ENCODE results near the gene TAB3.

Gene TAB3

GRCh38 chrX:30830326-30830943, 58.6 kb downstream of the TAB3 start:
- Histone ChIP-seq H3K9ac (ENCODE audit: low read length) (no peak overlapping the region), H3K9me2 (replicated peaks; ENCODE audit: insufficient read depth, low read length) (no peaks in the 10 kb centered on the region), H4K20me1 (ENCODE audit: low read depth, low read length) (no peaks in the 10 kb centered on the region), H3K9me3 (ENCODE audit: insufficient read depth, low read length) (no peaks in the 10 kb centered on the region), H3K4me2 (ENCODE audit: low read depth, low read length, poor library complexity, severe bottlenecking) (no peak overlapping the region), H3K36me3 (ENCODE audit: low read length) (no peaks in the 10 kb centered on the region), H2AFZ (ENCODE audit: low read depth, low read length, severe bottlenecking) (no peak overlapping the region), H3F3A (ENCODE audit: insufficient read depth) (no peaks in the 10 kb centered on the region), H3K4me3 (ENCODE audit: insufficient read depth, low read length, poor library complexity, severe bottlenecking) (no peak overlapping the region), H3K27me3 (ENCODE audit: low read length) (no peaks in the 10 kb centered on the region), H3K79me2 (ENCODE audit: insufficient read depth, low read length) (no peaks in the 10 kb centered on the region), H3K27ac (ENCODE audit: low read depth, low read length) (no peak overlapping the region)
- no peak for TF ChIP-seq CTCF (IDR thresholded peaks at IDR 0.05; ENCODE audit: insufficient read depth, low read length, poor library complexity, severe bottlenecking)
- TF ChIP-seq EZH2phosphoT487 (conservative IDR thresholded peaks at IDR 0.05; ENCODE audit: low read length), result no peak

- H3K79me2 ChIP-seq (ENCODE audit: insufficient read depth, low read length), result no peaks in the 10 kb centered on the region
These were observed 64.8 kb downstream of the TAB3 start for GRCh38 chrX:30824275-30824674.

GRCh38 chrX:30822764-30823163, 66.3 kb downstream of the TAB3 start:
- H3K4me3 ChIP-seq (ENCODE audit: insufficient read depth, low read length, poor library complexity, severe bottlenecking), result no peak overlapping the region
- H3K79me2 ChIP-seq (ENCODE audit: insufficient read depth, low read length), result no peaks in the 10 kb centered on the region
- no peaks in the 10 kb centered on the region for H3K36me3 ChIP-seq (ENCODE audit: low read length)
- no peaks in the 10 kb centered on the region for H3K9me3 ChIP-seq (ENCODE audit: insufficient read depth, low read length)
- H2AFZ ChIP-seq (ENCODE audit: low read depth, low read length, severe bottlenecking), result peak overlapping the region; percentile 45
- no peak overlapping the region for H3K27ac ChIP-seq (ENCODE audit: low read depth, low read length)
- H3K4me2 ChIP-seq (ENCODE audit: low read depth, low read length, poor library complexity, severe bottlenecking), result no peak overlapping the region
- H3K9ac ChIP-seq (ENCODE audit: low read length), result no peak overlapping the region
- no peaks in the 10 kb centered on the region for H4K20me1 ChIP-seq (ENCODE audit: low read depth, low read length)
- H3K27me3 ChIP-seq (ENCODE audit: low read length), result no peaks in the 10 kb centered on the region
- TF ChIP-seq EZH2phosphoT487 (conservative IDR thresholded peaks at IDR 0.05; ENCODE audit: low read length) (no peak), CTCF (IDR thresholded peaks at IDR 0.05; ENCODE audit: insufficient read depth, low read length, poor library complexity, severe bottlenecking) (no peak)
- H3K9me2 ChIP-seq (replicated peaks; ENCODE audit: insufficient read depth, low read length), result no peaks in the 10 kb centered on the region
- H3F3A ChIP-seq (ENCODE audit: insufficient read depth), result no peaks in the 10 kb centered on the region

More at GRCh38 chrX:30824275-30824674, 64.8 kb downstream of the TAB3 start:
- Histone ChIP-seq H3K9me3 (ENCODE audit: insufficient read depth, low read length) (no peaks in the 10 kb centered on the region), H3K9ac (ENCODE audit: low read length) (no peak overlapping the region), H3K27ac (ENCODE audit: low read depth, low read length) (no peak overlapping the region), H3K9me2 (replicated peaks; ENCODE audit: insufficient read depth, low read length) (no peaks in the 10 kb centered on the region), H3K4me3 (ENCODE audit: insufficient read depth, low read length, poor library complexity, severe bottlenecking) (no peak overlapping the region), H3F3A (ENCODE audit: insufficient read depth) (no peaks in the 10 kb centered on the region), H4K20me1 (ENCODE audit: low read depth, low read length) (no peaks in the 10 kb centered on the region), H2AFZ (ENCODE audit: low read depth, low read length, severe bottlenecking) (no peak overlapping the region), H3K27me3 (ENCODE audit: low read length) (no peaks in the 10 kb centered on the region), H3K36me3 (ENCODE audit: low read length) (no peaks in the 10 kb centered on the region), H3K4me2 (ENCODE audit: low read depth, low read length, poor library complexity, severe bottlenecking) (no peak overlapping the region)
- no peak for TF ChIP-seq CTCF (IDR thresholded peaks at IDR 0.05; ENCODE audit: insufficient read depth, low read length, poor library complexity, severe bottlenecking)
- TF ChIP-seq EZH2phosphoT487 (conservative IDR thresholded peaks at IDR 0.05; ENCODE audit: low read length), result no peak

All from SU-DHL-6 (cell line).